HG02870 (cell line): ENCODE measurements around the gene WIF1.

Experiments
- ATAC-seq: cut with Tn5 transposase; IDR thresholded peaks from one replicate; pipeline ENCODE4 v1.9.1; 2021; ENCODE audit warnings: mild to moderate bottlenecking, moderate library complexity; ENCODE audit not compliant: unreplicated experiment

The WIF1 gene, protein sequence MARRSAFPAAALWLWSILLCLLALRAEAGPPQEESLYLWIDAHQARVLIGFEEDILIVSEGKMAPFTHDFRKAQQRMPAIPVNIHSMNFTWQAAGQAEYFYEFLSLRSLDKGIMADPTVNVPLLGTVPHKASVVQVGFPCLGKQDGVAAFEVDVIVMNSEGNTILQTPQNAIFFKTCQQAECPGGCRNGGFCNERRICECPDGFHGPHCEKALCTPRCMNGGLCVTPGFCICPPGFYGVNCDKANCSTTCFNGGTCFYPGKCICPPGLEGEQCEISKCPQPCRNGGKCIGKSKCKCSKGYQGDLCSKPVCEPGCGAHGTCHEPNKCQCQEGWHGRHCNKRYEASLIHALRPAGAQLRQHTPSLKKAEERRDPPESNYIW

DNA sequence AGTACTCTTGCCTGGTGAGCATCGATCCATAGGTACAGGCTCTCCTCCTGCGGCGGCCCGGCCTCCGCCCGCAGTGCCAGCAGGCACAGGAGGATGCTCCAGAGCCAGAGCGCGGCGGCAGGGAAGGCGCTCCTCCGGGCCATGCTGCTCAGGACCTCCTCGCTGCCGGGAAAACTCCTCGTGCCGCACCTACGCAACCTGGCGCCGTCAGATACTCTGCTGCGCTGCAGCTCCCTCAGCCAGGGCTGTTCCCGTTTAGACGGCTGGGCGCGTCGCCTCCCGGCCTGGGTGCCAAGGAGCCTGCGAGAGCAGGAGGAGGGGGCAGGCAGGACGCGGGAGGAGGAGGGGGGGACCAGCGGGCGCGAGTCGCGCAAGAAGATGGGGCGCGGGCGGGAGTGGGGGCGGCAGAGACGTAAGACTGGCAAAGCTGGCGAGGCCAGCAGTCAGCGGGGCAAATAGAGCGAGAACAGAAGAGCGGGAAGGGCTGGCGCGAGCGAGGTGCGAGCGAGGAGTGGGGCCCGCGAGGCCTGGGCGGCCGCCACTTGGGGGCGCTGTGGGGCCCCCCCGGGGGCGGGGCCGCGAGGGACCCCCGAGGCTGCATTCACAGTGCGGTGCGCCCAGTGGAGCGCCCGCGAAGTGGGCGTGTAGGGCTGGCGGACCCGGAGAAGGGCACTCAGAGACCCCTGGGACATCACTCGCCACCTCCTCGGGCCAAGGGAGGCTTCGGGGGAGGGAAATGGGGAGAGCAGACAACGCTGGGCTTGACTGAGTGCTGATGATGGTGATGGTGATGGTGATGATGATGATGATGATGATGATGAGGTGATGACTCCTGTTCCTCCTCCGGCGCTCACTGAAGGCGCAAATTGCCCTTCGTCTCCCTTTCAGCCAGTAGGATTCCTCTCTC lies at the start of gene WIF1:
TSS of gene WIF1 (minus strand) at position 257 of the 907 bp plus-strand sequence. CDS start at position 143, 114 bp downstream.
- ATAC-seq: peak; percentile 51

DNA sequence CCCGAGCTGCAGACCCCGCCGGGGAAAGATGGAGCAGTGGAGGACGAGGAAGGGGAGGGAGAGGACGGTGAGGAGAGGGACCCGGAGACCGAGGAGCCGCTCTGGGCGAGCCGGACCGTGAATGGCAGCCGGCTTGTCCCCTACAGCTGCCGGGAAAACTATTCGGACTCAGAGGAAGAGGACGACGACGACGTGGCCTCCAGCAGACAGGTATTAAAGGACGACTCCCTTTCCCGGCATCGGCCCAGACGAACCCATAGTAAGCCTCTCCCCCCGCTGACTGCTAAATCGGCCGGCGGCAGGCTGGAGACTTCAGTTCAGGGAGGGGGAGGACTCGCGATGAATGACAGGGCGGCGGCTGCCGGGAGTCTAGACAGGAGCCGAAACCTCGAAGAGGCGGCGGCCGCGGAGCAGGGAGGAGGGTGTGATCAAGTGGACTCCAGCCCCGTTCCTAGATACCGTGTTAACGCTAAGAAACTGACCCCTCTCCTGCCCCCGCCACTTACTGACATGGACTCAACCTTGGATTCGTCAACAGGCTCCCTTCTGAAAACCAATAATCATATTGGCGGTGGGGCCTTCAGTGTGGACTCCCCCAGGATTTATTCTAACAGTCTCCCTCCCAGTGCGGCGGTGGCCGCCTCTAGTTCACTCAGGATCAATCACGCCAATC lies 49.2 kb upstream of the WIF1 start:
- peak; percentile 51 for ATAC-seq

DNA sequence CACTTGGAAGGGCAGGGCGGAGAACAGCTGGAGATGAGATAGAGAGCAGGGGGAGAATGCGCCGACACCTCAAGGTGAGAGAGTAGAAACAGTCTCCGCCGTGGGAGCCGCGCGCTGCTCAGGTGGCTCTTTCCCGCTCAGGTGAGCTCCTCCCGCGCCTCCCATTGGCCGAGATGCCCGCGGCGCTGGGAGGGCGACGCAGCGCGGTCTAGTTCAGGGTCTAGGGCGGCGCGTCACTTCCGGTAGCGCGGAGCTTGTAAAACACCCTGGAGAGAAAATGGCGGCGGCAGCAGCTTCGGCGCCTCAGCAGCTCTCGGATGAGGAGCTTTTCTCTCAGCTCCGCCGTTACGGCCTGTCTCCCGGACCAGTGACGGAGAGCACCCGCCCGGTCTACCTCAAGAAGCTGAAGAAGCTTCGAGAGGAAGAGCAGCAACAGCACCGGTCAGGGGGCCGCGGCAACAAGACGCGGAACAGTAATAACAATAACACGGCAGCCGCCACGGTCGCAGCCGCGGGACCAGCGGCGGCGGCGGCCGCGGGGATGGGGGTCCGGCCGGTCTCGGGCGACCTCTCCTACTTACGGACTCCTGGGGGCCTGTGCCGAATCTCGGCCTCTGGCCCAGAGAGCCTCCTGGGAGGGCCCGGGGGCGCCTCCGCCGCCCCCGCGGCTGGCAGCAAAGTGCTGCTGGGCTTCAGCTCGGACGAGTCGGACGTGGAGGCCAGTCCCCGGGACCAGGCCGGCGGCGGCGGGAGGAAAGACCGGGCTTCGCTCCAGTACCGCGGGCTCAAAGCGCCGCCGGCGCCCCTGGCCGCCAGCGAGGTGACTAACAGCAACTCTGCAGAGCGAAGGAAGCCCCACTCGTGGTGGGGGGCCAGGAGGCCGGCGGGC lies 48.5 kb upstream of the WIF1 start, which contains the start of gene LEMD3:
TSS of gene LEMD3 (plus strand) at position 264 of the 889 bp plus-strand sequence. CDS start at position 278, 14 bp downstream.
- peak; percentile 85 for ATAC-seq

DNA sequence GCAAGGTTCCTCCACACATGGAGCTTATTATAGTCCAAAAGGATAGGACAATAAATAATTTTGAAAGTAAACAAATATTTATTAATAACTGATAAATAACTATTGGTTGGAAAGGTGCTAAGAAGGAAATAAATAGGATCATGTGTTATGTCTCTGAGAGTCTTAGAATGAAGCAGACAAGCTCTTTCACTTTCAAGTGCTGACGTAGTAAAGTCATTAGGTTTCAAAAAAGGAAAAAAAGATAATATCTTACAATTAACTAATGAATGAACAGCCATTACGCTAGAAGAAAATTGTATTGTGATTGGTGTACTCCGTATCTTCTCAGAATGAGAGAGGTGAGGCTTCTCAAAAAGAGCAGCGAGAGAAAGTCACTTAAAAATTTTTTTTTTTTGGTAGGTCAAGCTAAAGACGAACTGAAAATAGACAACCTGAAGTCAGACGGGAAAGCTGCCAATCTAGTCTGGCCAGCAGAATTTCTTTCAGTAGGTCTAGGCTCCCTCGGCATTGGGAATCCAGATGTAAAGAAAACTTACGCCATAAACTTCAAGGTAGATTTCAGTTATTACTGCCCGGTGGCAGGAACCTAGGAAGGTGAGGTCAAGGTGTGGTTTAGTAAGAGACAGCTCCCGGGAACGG lies 47.7 kb upstream of the WIF1 start:
- ATAC-seq: no peak

DNA sequence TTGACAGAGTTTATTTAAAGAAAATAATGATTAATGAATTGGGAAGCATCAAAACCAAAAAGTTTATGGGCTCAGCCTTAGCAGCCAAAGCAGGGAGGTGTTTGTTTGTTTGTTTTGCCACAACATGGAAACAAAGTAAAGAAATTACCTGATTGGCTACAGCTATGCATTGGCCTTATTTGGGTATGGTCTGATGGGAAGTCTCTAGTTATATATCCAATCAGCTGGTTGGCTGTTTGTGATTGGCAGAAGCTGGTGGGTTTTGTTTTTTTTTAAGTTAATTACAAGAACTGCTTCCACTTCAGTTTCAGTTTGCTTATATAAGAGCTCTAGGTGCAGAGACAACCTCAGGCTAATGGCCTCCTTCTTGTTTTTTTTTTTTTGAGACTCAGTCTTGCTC lies 43.7 kb upstream of the WIF1 start:
- ATAC-seq: no peak

DNA sequence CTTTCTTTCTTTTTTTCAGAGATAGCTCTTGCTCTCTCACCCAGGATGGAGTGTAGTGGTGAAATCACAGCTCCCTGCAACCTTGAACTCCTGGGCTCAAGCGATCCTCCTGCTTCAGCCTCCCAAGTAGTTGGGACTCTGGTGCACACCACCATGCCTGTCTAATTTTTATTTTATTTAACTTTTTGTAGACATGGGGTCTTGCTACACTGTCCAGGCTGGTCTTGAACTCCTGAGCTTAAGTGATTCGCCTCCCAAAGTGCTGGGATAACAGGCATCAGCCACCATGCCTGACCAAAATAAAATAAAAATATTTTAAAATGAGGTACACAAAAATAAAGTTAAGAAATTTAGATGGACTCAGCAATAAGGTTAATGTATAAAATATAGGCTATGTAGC lies 43.1 kb upstream of the WIF1 start:
- ATAC-seq: no peak

DNA sequence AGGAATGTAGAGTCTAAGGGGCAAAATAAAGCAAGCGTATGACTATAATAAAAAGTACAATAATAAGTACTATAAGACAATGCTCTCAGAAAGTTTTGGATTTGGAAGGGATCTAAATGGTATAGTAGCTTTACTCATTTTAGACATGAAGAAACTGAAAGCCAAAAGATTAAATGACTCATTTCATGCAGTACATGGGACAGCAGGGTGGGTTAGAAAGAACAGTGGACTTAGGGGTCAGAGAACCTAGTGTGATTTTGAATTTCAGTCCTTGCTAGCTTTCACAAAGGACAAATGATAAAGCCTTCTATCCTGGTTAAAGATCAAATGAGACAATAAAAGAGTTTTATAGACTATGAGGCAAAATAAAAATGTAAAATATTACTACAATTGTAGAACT lies 41.5 kb upstream of the WIF1 start:
- ATAC-seq: peak; percentile 74

DNA sequence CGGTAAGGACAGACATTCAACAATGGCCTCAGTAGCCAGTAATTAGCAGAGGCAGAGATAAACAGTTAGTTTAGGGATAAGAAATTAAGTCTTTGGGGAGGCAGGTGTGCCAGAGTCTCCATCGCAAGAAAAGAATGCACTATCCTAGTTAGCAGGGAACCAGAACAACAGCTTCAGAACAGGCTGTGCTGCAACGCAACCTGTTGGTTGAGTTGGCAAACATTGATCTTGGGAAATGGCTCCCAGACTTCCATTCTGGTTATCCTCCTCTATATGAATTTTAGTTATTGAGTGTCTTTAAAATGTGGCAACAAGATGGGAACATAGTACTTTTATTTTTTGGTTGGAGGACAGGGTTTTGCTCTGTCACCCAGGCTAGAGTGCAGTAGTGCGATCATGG lies 36.0 kb upstream of the WIF1 start:
- no peak for ATAC-seq

DNA sequence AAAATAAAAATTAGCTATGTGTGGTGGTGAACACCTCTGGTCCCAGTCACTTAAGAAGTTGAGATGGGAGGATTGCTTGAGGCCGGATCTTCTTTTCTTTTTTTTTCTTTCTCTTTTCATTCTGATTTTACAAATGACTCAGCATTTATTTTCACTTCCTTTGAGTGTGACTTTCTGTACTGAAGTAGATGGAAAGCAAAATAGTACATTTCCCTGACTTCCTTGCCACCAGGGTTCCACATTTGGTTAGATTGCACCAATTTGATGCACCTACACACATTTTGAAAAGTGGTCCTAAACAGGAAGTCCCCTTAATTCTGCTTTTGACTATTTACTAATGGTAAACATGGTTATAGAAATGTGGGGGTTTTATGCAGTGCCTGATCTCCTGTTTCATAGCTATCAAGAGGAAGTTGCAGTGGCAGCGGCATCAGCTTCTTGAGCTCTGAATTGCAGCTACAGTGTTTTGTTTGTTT lies 35.3 kb upstream of the WIF1 start:
- peak; percentile 90 for ATAC-seq

DNA sequence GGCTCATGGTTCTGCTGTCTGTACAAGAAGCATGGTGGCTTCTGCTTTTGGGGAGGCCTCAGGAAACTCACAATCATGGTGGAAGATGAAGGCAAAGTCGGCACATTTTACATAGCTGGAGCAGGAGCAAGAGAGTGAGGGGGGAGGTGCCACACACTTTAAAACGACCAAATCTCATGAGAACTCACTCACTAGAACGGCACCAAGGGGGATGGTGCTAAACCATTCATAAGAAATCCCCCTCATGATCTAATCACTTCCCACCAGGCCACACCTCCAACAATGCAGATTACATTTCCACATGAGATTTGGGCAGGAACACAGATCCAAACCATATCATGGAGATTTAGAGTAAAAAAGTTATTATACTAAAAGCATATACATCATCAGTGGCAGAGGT lies 34.7 kb upstream of the WIF1 start:
- ATAC-seq: no peak

DNA sequence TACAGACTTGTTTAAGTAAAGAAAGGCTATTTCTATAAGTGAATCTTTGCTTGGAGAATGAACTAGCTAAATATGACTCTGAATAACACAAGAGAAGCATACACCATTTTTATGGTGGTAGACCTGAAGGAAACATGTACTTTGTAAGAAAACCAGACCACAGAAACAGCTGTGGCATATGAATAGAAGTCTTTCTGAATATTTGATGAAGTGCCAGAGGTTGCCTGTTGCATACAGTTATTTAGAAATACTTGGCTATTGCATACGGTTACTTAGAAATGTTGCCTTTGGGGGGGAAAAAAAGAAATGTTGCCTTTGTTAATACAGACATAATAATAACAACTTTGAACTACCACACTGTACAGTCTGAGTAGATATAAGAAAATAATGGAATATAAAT lies 31.5 kb upstream of the WIF1 start:
- no peak for ATAC-seq

DNA sequence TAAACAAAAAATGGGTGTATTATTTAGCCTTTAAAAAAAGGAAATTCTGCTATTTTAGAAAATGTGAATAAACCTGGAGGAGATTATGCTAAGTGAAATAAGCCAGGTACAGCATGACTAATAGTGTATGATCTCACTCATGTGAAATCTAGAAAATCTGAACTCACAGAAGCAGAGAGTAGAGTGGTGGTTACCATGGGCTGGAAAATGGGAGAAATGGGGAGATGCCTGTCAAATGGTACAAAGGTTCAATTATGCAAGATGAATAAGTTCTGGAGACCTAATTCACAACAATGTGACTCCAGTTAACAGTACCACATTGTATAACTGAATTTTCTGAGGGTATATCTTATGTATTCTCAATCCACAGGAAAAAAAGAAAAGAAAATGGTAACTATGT lies 30.9 kb upstream of the WIF1 start:
- no peak for ATAC-seq

DNA sequence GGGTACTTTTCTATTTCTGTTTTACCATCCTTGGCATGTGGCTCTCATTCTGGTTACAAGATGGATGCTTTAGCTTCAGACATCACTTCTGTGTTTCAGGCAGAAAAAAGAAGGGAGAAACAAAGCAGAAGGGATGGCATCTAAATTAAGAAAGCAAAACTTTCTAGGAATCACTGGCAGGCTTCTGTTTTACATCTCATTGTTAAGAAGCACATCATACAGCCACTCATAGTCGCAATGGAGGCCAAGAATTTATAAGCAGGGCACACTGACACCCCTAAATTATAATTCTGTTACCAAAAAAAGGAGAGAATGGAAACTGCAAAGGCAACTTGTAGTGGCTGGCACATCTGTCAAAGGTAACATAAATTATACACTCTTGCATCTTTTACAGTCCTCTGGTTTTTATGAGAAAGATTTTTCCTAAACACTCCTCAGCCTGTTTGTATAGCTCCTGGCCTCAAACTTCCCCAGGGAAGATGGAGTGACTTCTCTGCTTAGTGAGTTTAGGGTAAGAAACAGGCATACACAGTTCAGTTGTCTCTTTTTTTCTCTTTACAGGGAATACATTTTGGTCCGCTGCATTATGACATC lies 26.3 kb upstream of the WIF1 start:
- no peak for ATAC-seq

DNA sequence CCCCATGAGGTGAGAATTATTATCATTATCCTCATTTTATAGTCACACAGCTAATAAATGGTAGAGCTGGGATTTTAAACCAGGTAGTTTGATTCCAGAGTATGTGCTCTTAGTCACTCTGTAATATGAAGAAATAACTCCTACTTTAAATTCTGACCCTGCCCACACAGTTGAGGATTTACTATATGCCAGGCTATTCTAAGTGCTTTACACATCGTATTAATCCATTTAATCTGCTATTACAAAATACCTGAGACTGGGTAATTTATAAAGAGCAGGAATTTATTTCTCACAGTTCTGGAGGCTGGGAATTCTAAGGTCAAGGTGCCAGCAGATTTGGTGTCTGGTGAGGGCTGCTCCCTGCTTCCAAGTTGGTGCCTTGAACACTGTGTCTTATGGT lies 19.6 kb upstream of the WIF1 start:
- no peak for ATAC-seq

DNA sequence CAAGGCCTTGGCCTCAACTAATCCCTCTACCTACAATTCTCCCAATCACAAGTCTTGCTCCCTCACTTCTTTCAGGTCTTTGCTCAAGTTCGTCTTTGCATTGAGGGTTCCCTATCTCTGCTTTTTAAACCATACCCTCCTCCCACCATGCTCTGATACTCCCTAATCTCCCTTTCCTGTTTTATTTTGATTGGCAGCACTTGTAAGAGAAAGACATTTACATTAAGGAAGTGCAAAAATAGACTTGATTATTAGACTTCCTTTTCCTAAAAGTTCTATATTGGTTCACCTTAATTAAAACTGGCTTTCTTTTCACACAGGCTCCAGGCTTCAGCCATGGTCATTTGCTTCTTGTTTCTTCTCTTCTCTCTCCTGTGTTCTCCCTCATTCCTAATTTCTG lies 18.3 kb upstream of the WIF1 start:
- no peak for ATAC-seq

DNA sequence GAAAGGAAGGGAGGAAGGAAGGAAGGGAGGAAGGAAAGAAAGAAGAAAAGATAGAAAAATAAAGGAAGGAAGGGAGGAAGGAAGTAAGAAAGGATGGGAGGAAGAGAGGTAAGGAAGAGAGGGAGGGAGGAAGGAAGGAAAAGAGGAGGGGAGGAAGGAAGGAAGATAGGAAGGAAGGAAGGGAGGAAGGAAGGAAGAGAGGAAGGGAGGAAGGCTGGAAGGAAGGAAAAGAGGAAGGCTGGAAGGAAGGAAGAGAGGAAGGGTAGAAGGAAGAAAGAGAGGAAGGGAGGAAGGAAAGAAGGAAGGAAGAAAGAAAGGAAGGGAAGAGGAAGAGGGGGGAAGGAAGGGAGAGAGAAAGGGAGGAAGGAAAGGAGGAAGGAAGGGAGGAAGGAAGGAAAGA lies 12.8 kb upstream of the WIF1 start:
- no peak for ATAC-seq

DNA sequence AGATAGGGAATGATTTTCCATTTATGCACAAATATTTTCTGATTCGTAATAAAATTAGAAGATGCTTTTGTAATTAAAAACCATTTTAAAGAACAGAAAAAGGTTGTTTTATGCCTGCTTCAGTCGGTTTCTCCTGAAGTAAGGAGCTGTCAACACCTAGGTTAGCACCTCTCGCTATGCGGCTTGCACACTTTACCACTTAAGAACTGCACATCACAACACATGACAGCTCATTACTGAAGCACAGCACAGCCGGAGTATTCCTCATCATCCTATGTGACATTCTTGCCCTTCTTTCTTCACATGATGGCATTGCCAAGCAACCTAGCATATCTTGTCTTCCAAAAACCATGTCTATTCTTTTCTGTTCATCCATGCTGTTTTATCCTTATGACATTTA lies 5.4 kb upstream of the WIF1 start:
- no peak for ATAC-seq

DNA sequence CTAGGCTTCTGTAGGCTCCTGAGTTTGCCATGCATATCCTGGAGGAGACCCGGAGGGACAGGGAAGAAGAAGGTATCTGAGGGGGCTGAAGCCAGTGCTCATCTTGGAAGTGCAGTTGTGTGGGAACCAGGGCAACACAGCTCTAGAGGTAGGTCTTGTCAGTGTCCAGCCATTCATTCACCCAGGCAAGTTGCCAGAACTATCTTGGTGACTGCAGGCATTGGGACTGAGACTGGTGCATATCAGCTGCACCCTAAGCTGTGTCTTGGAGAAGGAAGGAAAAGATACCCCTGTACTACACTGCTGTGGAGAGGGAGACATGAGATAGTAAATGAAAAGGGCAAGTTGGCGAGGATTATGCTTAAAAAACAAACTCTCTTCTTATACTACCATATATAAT lies 4.9 kb upstream of the WIF1 start:
- ATAC-seq: no peak

DNA sequence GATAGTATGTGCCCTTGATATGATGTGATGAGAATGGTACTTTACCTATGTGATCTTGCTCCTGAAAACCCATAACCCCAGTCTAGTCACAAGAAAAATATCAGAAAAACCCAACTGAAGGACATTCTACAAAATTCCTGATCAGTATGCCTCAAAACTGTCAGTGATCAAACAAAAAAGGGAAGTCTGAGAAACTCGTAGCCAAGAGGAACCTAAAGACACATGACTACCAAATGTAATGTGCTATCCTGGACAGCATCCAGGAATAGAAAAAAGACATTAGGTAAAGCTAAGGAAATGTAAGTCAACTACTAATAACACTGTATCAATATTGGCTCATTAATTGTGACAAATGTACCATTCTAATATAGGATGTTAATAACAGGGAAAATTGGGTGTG lies 4.1 kb upstream of the WIF1 start:
- no peak for ATAC-seq
